Endothelial cell of umbilical vein (primary cell): ENCODE measurements around the gene ASTN1. TPM values are rescaled to one million over a fixed set of nuclear protein-coding genes. Genes with fewer than 3 reads are reported as not detected.

Experiments used
- BruUV-seq: library from RNA; stranded (reverse); fragments of 400-500 nt; replicated peaks from 2 replicates; lab custom pipeline; 2021; lab: Mats Ljungman, UMichigan
- CTCF ChIA-PET: fragments of 300-600, 350-600 bp; sonication (Branson Sonifier 250); formaldehyde crosslinking; loops from one replicate; lab custom pipeline; 2021; ENCODE audit warnings: antibody characterized with exemption, inconsistent platforms; lab: Charles Lee
- POLR2A ChIA-PET: fragments of 300-600, 350-600 bp; sonication (Branson Sonifier 250); formaldehyde crosslinking; loops from one replicate; lab custom pipeline; 2021; ENCODE audit warnings: antibody characterized with exemption, inconsistent platforms; lab: Charles Lee
- DNase-seq: peaks from one replicate; pipeline ENCODE4 v3.0.0-alpha.2; 2011; ENCODE audit warnings: low read depth, low spot score
- FAIRE-seq: peaks from 2 replicates; lab custom pipeline; 2011; peaks lifted over from hg19 to GRCh38; lab: Jason Lieb, UNC
- H2AFZ ChIP-seq: 2 replicates; pipeline ENCODE4 v1.6.0; 2012; ENCODE audit warnings: low read depth, low read length, control low read depth, inconsistent platforms
- H3K27ac ChIP-seq: 2 replicates; pipeline ENCODE4 v1.5.1; 2011; ENCODE audit warnings: low read depth, mild to moderate bottlenecking, control low read depth, low read length, moderate library complexity; ENCODE audit not compliant: insufficient read depth
- H3K27me3 ChIP-seq, 2 experiments: 2 replicates each; pipeline versions ENCODE4 v1.6.0 to v1.6.1; 2011; ENCODE audit warnings: low read length in 2 of 2, mixed read lengths in 1 of 2; ENCODE audit not compliant: control insufficient read depth in 2 of 2, insufficient read depth in 2 of 2
- H3K36me3 ChIP-seq, 2 experiments: 2 replicates in 1 of 2; 3 replicates in 1 of 2; pipeline ENCODE4 v1.5.1; 2011; ENCODE audit warnings: low read length in 2 of 2, mild to moderate bottlenecking in 1 of 2, moderate library complexity in 1 of 2; ENCODE audit not compliant: control insufficient read depth in 2 of 2, insufficient read depth in 2 of 2; ENCODE audit errors: extremely low read depth in 1 of 2
- H3K4me1 ChIP-seq: 3 replicates; pipeline ENCODE4 v1.5.1; 2011; ENCODE audit warnings: mild to moderate bottlenecking, low read length; ENCODE audit not compliant: control insufficient read depth, insufficient read depth; ENCODE audit errors: extremely low read depth
- H3K4me2 ChIP-seq: 2 replicates; pipeline ENCODE4 v1.6.1; 2011; ENCODE audit warnings: low read length, control low read depth, mixed read lengths; ENCODE audit not compliant: insufficient read depth
- H3K4me3 ChIP-seq, 3 experiments: fragments of 200-600 bp in 1 of 3; sonication (generic), shearing (Covaris generic) in 1 of 3; replicated peaks in 1 of 3; 2 replicates each; pipeline ENCODE4 v1.5.1; 2011 to 2016; ENCODE audit warnings: control low read depth in 3 of 3, low read length in 3 of 3, mild to moderate bottlenecking in 2 of 3, inconsistent platforms in 1 of 3, low read depth in 1 of 3, moderate library complexity in 1 of 3; ENCODE audit not compliant: insufficient read depth in 1 of 3
- H3K79me2 ChIP-seq: 2 replicates; pipeline ENCODE4 v1.6.0; 2012; ENCODE audit warnings: low read length, inconsistent platforms; ENCODE audit not compliant: control insufficient read depth, insufficient read depth
- H3K9ac ChIP-seq: replicated peaks from 2 replicates; pipeline ENCODE3; 2011; ENCODE audit warnings: low read length, control low read depth; ENCODE audit not compliant: insufficient read depth; ENCODE audit errors: extremely low read depth
- H3K9me1 ChIP-seq: replicated peaks from 3 replicates; pipeline ENCODE4 v1.6.0; 2011; ENCODE audit warnings: mild to moderate bottlenecking, low read length; ENCODE audit not compliant: control insufficient read depth, insufficient read depth; ENCODE audit errors: extremely low read depth
- H3K9me3 ChIP-seq: replicated peaks from 2 replicates; pipeline ENCODE4 v1.5.1; 2012; ENCODE audit warnings: low read length, inconsistent platforms; ENCODE audit not compliant: control insufficient read depth, insufficient read depth
- H4K20me1 ChIP-seq: replicated peaks from 2 replicates; pipeline ENCODE3; 2011; ENCODE audit warnings: mild to moderate bottlenecking, low read length; ENCODE audit not compliant: control insufficient read depth, insufficient read depth; ENCODE audit errors: extremely low read depth
- EZH2 ChIP-seq: IDR thresholded peaks from 2 replicates; pipeline ENCODE4 v1.6.1; 2012; ENCODE audit warnings: borderline replicate concordance, low read depth, mild to moderate bottlenecking, moderate library complexity, low read length, inconsistent platforms; ENCODE audit not compliant: severe bottlenecking
- FOS ChIP-seq: IDR thresholded peaks from 2 replicates; pipeline ENCODE4 v1.6.1; 2011; ENCODE audit warnings: mild to moderate bottlenecking, low read length, moderate library complexity, borderline replicate concordance; ENCODE audit not compliant: insufficient read depth
- GATA2 ChIP-seq: IDR thresholded peaks from 2 replicates; pipeline ENCODE4 v1.7.0; 2011; ENCODE audit warnings: low read depth, mild to moderate bottlenecking, moderate library complexity, mixed read lengths, low read length; ENCODE audit not compliant: insufficient read length, insufficient read depth
- JUN ChIP-seq: IDR thresholded peaks from 2 replicates; pipeline ENCODE4 v1.6.1; 2011; ENCODE audit warnings: borderline replicate concordance, low read depth; ENCODE audit not compliant: insufficient read length, insufficient read depth
- dilution Hi-C: fragments of 300-500 bp; cut with MboI; formaldehyde crosslinking; loops from one replicate; pipeline ENCODE4 v1.15.0; 2019; ENCODE audit warnings: low sequenced_read_pairs; ENCODE audit not compliant: extremely low pct_ligation_motif_present
- intact Hi-C: fragments of 100-400 bp; cut with micrococcal nuclease; formaldehyde crosslinking; loops from one replicate; pipeline ENCODE4 v1.10.0; 2022
- polyA plus RNA-seq, 4 experiments: library from polyadenylated mRNA; depleted of rRNA in 3 of 4; stranded (reverse) in 3 of 4; unstranded in 1 of 4; fragments of >200 nt; gene quantifications; 2 replicates each; pipeline versions ENCODE4 v1.2.1 to v1.2.3, GENCODE V29; 2011 to 2012; ENCODE audit warnings: missing spikeins in 1 of 4
- total RNA-seq: library from RNA; stranded (reverse); gene quantifications from 2 replicates; pipeline ENCODE4 v1.2.3, GENCODE V29; 2021
- TF ChIP-seq, protein P1 (sequence below), 2 donors: IDR thresholded peaks; 1 replicate in 1 of 2; 2 replicates in 1 of 2; pipeline ENCODE4 v1.5.1; 2011; ENCODE audit warnings: low read length in 2 of 2, mild to moderate bottlenecking in 2 of 2, moderate library complexity in 2 of 2, control low read depth in 1 of 2, inconsistent platforms in 1 of 2, low read depth in 1 of 2; ENCODE audit not compliant: insufficient read depth in 1 of 2; ENCODE audit errors: extremely low read depth in 1 of 2
- TF ChIP-seq, protein P2 (sequence below): IDR thresholded peaks from 2 replicates; pipeline ENCODE4 v1.6.1; 2011; ENCODE audit not compliant: insufficient read depth, insufficient read length

Gene ASTN1
- total and polyA plus RNA-seq, 2 donors (not counting 3 experiments of a cell fraction or from before 2014, with no cell fraction given), result 0.04 TPM; not detected in 1

DNA sequence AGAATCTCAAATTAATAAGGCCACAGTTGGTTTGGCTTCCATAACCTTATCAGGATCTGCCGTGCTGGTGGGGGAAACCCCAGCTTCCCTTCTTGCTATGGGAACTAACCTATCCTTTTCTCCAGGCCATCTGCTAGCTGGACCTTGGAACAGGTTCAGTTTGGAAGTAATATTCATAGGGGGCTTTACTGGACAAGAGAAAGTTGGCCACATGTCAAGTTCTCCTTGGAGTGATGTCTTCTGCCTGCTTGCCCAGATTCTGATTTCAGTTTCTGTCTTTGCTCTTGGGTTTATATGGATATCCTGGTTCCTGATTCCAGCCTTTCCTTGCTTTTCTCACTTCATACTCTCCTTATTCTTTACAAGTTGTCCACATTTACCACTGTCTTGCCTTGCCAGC lies 279.6 kb downstream of the ASTN1 start:
- dilution Hi-C loops, result no loop called here
- Histone ChIP-seq H3K9ac (no peak overlapping the region), H3K9me3 (no peaks in the 10 kb centered on the region), H3K27ac (no peak overlapping the region), H3K27me3 (no peaks in the 10 kb centered on the region), H3K4me3 (no peak overlapping the region), H3K79me2 (no peaks in the 10 kb centered on the region), H3K4me1 (no peaks in the 10 kb centered on the region), H4K20me1 (no peaks in the 10 kb centered on the region), H3K9me1 (no peaks in the 10 kb centered on the region), H2AFZ (no peak overlapping the region), H3K4me2 (no peak overlapping the region), H3K36me3 (no peaks in the 10 kb centered on the region)
- intact Hi-C loops, result no loop called here
- CTCF ChIA-PET, result interaction anchor here (1.0 kb wide), 1 partner anchor 1733 kb away, joined by 3 read pairs; no protein-coding TSS in a partner anchor
- TF ChIP-seq GATA2 (no peak), EZH2 (no peak), FOS (no peak), JUN (no peak)
- TF ChIP-seq, protein P1, sequence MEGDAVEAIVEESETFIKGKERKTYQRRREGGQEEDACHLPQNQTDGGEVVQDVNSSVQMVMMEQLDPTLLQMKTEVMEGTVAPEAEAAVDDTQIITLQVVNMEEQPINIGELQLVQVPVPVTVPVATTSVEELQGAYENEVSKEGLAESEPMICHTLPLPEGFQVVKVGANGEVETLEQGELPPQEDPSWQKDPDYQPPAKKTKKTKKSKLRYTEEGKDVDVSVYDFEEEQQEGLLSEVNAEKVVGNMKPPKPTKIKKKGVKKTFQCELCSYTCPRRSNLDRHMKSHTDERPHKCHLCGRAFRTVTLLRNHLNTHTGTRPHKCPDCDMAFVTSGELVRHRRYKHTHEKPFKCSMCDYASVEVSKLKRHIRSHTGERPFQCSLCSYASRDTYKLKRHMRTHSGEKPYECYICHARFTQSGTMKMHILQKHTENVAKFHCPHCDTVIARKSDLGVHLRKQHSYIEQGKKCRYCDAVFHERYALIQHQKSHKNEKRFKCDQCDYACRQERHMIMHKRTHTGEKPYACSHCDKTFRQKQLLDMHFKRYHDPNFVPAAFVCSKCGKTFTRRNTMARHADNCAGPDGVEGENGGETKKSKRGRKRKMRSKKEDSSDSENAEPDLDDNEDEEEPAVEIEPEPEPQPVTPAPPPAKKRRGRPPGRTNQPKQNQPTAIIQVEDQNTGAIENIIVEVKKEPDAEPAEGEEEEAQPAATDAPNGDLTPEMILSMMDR (IDR thresholded peaks at IDR 0.05; ENCODE audit: extremely low read depth in 1 of 2, insufficient read depth in 1 of 2, low read depth in 1 of 2, low read length in 2 of 2), result no peak
- TF ChIP-seq, protein P2, sequence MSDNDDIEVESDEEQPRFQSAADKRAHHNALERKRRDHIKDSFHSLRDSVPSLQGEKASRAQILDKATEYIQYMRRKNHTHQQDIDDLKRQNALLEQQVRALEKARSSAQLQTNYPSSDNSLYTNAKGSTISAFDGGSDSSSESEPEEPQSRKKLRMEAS, result no peak
- no peak for FAIRE-seq
- POLR2A ChIA-PET, result no interaction called here
- no TSS peak for BruUV-seq
- no peak for DNase-seq
